MG63 (cell line): Measurements from ENCODE around the gene GRK1. TPM values are rescaled to one million over a fixed set of nuclear protein-coding genes. Genes with fewer than 3 reads are reported as not detected.

ENCODE experiments used
- DNase-seq: peaks from one replicate; pipeline ENCODE4 v3.0.0-alpha.2; 2020
- H3K27me3 ChIP-seq: fragments of 250-450 bp; sonication (Bioruptor Pico); 2 replicates; pipeline ENCODE4 v1.5.1; 2020; ENCODE audit warnings: mild to moderate bottlenecking, moderate library complexity
- H3K36me3 ChIP-seq: fragments of 250-450 bp; sonication (Bioruptor Pico); 2 replicates; pipeline ENCODE4 v1.5.1; 2020; ENCODE audit warnings: mild to moderate bottlenecking, moderate library complexity
- H3K4me3 ChIP-seq: fragments of 250-450 bp; sonication (Bioruptor Pico); 2 replicates; pipeline ENCODE4 v1.5.1; 2020; ENCODE audit warnings: mild to moderate bottlenecking, moderate library complexity
- H3K9me3 ChIP-seq: fragments of 250-450 bp; sonication (Bioruptor Pico); 2 replicates; pipeline ENCODE4 v1.5.1; 2020; ENCODE audit warnings: mild to moderate bottlenecking, moderate library complexity
- total RNA-seq: library from RNA; depleted of rRNA; stranded (reverse); fragments of >200 nt; shearing (Covaris generic); gene quantifications from 2 replicates; pipeline ENCODE4 v1.2.3, GENCODE V29; 2014; ENCODE audit warnings: low replicate concordance

The GRK1 gene
- total RNA-seq, 1 experiment from 2014 or later = not detected

GRCh38 chr13:113642563-113642962, 24.5 kb upstream of the GRK1 start:
- DNase-seq = no peak
- H3K9me3 ChIP-seq = no peaks in the 10 kb centered on the region
- peaks cover 57% of the 10 kb centered on the region for H3K36me3 ChIP-seq
- no peaks in the 10 kb centered on the region for H3K27me3 ChIP-seq
- H3K4me3 ChIP-seq = no peak overlapping the region

DNA sequence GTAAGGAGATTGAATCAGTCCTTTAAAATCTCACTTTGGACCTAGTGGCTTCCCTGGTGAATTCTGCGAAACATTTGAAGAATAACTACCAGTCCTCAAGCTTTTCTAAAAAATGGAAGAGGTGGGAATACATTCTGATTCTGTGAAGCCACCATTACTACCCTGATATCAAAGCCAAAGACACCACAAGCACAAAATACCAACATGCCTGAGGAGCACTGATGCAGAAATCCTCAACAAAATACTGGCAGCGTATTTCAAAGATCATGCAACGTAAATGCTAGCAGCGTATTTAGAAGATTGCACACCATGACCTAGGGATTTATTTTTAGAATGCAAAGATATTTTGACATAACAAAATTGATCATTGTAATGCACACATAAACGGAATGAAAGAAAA, 23.4 kb upstream of the GRK1 start:
- DNase-seq = no peak

DNA sequence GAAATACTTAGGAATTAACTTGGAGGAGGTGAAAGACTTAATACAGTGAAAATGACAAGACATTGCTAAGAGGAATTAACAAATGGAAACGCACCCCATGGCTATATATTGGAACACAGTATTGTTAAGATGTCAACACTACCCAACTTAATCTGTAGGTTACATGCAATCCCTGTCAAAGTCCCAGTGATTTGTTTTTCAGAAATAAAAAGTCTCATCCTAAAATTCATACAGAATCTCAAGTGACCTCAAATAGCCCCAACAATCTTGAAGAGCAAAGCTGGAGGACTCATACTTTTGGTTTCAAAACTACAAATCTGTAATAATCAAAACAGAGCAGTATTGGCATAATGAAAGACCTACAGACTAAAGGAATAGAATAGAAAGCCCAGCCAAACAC, 22.2 kb upstream of the GRK1 start:
- H3K9me3 ChIP-seq = no peaks in the 10 kb centered on the region
- no peaks in the 10 kb centered on the region for H3K27me3 ChIP-seq
- peaks cover 43% of the 10 kb centered on the region for H3K36me3 ChIP-seq
- no peak for DNase-seq
- H3K4me3 ChIP-seq = no peak overlapping the region

More for the DNA sequence above, 23.4 kb upstream of the GRK1 start:
- no peaks in the 10 kb centered on the region for H3K27me3 ChIP-seq
- H3K9me3 ChIP-seq = no peaks in the 10 kb centered on the region
- H3K36me3 ChIP-seq = peaks cover 55% of the 10 kb centered on the region
- no peak overlapping the region for H3K4me3 ChIP-seq

- no peak for DNase-seq
- no peaks in the 10 kb centered on the region for H3K27me3 ChIP-seq
- no peak overlapping the region for H3K4me3 ChIP-seq
- H3K36me3 ChIP-seq = peaks cover 38% of the 10 kb centered on the region
- no peaks in the 10 kb centered on the region for H3K9me3 ChIP-seq
Observed at GRCh38 chr13:113645329-113645728, 21.7 kb upstream of the GRK1 start.

- H3K4me3 ChIP-seq = no peak overlapping the region
- DNase-seq = no peak
- H3K9me3 ChIP-seq = no peaks in the 10 kb centered on the region
- H3K27me3 ChIP-seq = no peaks in the 10 kb centered on the region
- H3K36me3 ChIP-seq = peaks cover 30% of the 10 kb centered on the region
Observed at GRCh38 chr13:113646376-113646775, 20.6 kb upstream of the GRK1 start.

GRCh38 chr13:113646921-113647340, 20.1 kb upstream of the GRK1 start:
- DNase-seq = no peak
- H3K9me3 ChIP-seq = no peaks in the 10 kb centered on the region

DNA sequence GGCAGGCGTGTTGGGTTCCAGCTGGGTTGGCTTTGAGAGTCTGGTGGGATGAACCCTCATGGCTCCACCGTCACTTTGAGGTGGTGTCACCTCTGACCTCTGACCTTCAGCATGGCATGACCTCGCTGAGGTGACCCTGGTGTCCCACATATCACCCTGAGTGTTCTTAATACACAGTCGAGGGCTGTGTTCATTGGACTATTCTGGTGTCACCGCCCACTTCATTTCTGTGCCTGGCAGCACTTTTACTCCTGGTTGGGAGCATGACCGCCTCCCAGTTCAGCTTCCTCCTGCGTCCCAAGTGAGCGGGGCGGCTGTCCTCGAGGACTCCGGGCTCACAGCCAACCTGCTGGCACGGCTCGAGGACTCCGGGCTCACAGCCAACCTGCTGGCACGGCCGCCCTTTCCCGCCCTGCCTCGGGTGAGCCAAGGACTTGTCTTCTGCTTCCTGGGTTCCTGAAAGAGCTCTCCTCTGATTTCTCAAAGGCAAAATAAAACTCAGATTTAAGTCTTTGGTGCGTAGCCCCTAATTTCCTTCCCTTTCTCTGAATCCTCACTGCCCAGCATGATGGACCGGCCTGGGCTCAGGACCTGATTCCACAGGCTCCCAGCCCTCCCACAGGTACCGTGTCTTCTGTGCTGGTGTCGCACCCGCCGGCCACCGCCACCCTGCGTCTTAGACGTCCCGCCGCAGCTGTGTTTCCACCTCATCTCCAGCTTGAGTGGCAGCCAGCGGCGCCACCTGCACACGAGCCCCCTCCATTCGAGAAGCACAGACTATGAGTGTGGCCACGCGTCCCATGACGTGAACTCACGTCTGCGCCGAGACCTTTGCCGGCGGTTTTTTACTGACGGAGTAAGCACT, 19.4 kb upstream of the GRK1 start:
- Histone ChIP-seq H3K36me3 (peaks cover 18% of the 10 kb centered on the region), H3K27me3 (no peaks in the 10 kb centered on the region), H3K4me3 (no peak overlapping the region), H3K9me3 (no peaks in the 10 kb centered on the region)
- DNase-seq = peak; percentile 87

More at GRCh38 chr13:113646921-113647340, 20.1 kb upstream of the GRK1 start:
- peaks cover 25% of the 10 kb centered on the region for H3K36me3 ChIP-seq
- H3K27me3 ChIP-seq = no peaks in the 10 kb centered on the region
- no peak overlapping the region for H3K4me3 ChIP-seq

- no peak overlapping the region for H3K4me3 ChIP-seq
- H3K36me3 ChIP-seq = peaks cover 13% of the 10 kb centered on the region
- no peaks in the 10 kb centered on the region for H3K9me3 ChIP-seq
- H3K27me3 ChIP-seq = no peaks in the 10 kb centered on the region
- no peak for DNase-seq
Observed at GRCh38 chr13:113648216-113648610, 18.8 kb upstream of the GRK1 start.

- H3K9me3 ChIP-seq = no peaks in the 10 kb centered on the region
- no peaks in the 10 kb centered on the region for H3K27me3 ChIP-seq
- no peak for DNase-seq
- H3K36me3 ChIP-seq = peaks cover 9% of the 10 kb centered on the region
- H3K4me3 ChIP-seq = no peak overlapping the region
Observed at GRCh38 chr13:113649212-113649611, 17.8 kb upstream of the GRK1 start.

- Histone ChIP-seq H3K4me3 (no peak overlapping the region), H3K9me3 (no peaks in the 10 kb centered on the region), H3K36me3 (peaks cover 9% of the 10 kb centered on the region), H3K27me3 (no peaks in the 10 kb centered on the region)
- DNase-seq = no peak
Observed at GRCh38 chr13:113650275-113650674, 16.7 kb upstream of the GRK1 start.

DNA sequence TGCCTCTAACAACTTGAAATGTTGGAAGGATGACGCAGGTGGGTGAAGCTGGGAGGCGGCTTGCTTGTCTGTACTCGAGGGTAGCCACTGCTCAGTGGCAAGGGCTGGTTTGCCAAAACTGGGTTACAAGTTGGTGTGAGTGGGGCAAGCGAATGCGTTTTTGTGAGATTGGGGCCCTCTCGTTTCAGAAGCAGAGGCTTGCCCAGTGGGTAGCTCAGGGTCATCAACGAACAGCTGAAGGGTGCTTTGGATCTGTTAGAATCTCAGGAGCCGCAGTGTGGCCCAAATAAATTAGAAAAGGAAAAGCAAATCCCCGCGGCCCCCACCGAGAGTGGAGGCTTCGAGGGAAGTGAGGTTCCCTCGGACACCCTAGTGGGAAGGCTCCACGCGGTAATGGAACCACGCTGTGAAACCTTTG, 16.3 kb upstream of the GRK1 start:
- Histone ChIP-seq H3K36me3 (peaks cover 8% of the 10 kb centered on the region), H3K27me3 (no peaks in the 10 kb centered on the region), H3K9me3 (no peaks in the 10 kb centered on the region), H3K4me3 (no peak overlapping the region)
- DNase-seq = no peak

- H3K27me3 ChIP-seq = no peaks in the 10 kb centered on the region
- no peak overlapping the region for H3K4me3 ChIP-seq
- no peaks in the 10 kb centered on the region for H3K9me3 ChIP-seq
- peaks cover 7% of the 10 kb centered on the region for H3K36me3 ChIP-seq
- DNase-seq = no peak
Observed at GRCh38 chr13:113651511-113652403, 15.3 kb upstream of the GRK1 start.

GRCh38 chr13:113652404-113653263, 14.4 kb upstream of the GRK1 start:
- DNase-seq = no peak
- H3K27me3 ChIP-seq = no peaks in the 10 kb centered on the region
- no peak overlapping the region for H3K4me3 ChIP-seq
- H3K36me3 ChIP-seq = peaks cover 7% of the 10 kb centered on the region
- no peaks in the 10 kb centered on the region for H3K9me3 ChIP-seq

DNA sequence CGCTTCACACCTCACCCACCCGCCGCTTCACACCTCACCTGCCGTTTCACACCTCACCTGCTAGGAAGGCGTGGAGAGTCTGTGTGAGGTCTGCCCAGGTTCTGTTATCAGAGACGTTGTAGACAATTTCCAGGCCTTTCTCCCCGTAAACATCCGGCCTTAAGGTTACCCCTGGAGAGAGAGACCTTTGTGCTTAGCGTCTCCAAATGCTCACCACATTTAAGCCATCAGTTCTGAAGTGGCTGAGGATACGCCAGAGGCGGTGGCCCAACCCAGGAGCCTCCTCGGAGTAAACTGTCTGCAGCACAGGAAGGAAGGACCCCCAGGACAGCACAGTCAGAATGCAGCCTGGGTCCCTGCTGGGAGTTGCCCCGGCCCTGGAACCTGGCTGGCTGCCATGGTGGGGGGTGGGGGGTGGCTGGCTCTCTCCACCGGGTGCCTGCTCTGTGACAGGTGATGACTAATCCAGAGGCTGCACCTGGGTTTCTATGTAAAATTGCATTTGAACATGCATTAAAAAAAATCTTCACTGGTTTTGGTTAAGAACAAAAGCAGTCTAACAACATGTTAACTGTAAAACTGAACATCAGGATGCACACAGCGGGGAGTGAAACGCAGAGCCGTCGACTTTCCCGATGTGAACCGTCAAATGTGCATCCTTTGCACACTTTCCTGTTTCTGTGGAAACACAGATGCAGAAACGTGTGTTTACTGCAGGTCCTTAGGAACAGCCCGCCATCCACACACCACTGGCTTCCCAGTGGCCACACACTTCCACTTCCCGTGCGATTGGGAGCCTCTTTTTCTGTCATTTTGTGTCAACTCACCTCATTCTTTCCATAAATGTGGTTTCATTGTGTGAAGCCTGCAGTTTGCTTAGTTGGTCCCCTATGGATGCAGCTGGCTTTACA, 13.5 kb upstream of the GRK1 start:
- Histone ChIP-seq H3K9me3 (no peaks in the 10 kb centered on the region), H3K27me3 (no peaks in the 10 kb centered on the region), H3K4me3 (no peak overlapping the region), H3K36me3 (no peaks in the 10 kb centered on the region)
- no peak for DNase-seq

- H3K9me3 ChIP-seq = no peaks in the 10 kb centered on the region
- H3K36me3 ChIP-seq = no peaks in the 10 kb centered on the region
- no peak overlapping the region for H3K4me3 ChIP-seq
- no peaks in the 10 kb centered on the region for H3K27me3 ChIP-seq
- DNase-seq = no peak
Observed at GRCh38 chr13:113654175-113654560, 12.9 kb upstream of the GRK1 start.
